ENCODE results near the gene TOR1B. TPM values are rescaled to one million over a fixed set of nuclear protein-coding genes. Genes with fewer than 3 reads are reported as not detected.

Gene TOR1B
- total and polyA plus RNA-seq, 4 donors, result 12.8 to 31.9 (median 17.8) TPM

DNA sequence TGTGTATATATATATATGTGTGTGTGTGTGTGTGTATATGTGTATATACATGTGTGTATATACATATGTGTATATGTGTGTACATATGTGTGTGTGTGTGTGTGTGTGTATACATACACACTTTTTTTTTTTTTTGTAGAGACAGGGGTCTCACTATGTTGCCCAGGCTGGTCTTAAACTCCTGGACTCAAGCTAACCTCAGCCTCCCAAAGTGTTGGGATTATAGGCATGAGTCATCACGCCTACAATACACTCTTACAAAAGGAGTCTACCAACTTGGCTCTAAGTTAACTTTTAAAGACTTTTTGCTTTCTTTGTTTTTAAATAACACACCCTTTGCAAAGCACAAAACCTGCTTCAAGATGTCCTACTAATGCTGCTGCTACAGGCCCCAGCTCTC, 30.0 kb downstream of the TOR1B start:
- Histone ChIP-seq H3K27ac (ENCODE audit: low read depth in 1 of 2, low read length in 2 of 2) (no peak overlapping the region), H3K9ac (ENCODE audit: low read depth in 1 of 2, low read length in 2 of 2) (no peak overlapping the region), H3K27me3 (ENCODE audit: control insufficient read depth in 4 of 4, insufficient read depth in 4 of 4, low read length in 3 of 4) (no peaks in the 10 kb centered on the region), H3K4me1 (ENCODE audit: control insufficient read depth in 4 of 4, insufficient read depth in 4 of 4, low read length in 3 of 4) (peaks cover 0 to 24% (median 19%) of the 10 kb centered on the region in 4 donors), H3K4me3 (ENCODE audit: low read depth in 1 of 3, low read length in 3 of 3) (no peak overlapping the region), H3K9me3 (ENCODE audit: control insufficient read depth in 4 of 4, low read length in 3 of 4) (no peaks in the 10 kb centered on the region), H3K36me3 (ENCODE audit: control insufficient read depth in 4 of 4, insufficient read depth in 3 of 4, low read depth in 1 of 4, low read length in 3 of 4) (peaks cover 12 to 43% (median 39%) of the 10 kb centered on the region in 4 donors)
- DNase-seq (ENCODE audit: low spot score), result no peak
- TF ChIP-seq JUND (IDR thresholded peaks at IDR 0.05), result no peak
- 95% methylated on average over 1 of the region's 1 CpG for WGBS

DNA sequence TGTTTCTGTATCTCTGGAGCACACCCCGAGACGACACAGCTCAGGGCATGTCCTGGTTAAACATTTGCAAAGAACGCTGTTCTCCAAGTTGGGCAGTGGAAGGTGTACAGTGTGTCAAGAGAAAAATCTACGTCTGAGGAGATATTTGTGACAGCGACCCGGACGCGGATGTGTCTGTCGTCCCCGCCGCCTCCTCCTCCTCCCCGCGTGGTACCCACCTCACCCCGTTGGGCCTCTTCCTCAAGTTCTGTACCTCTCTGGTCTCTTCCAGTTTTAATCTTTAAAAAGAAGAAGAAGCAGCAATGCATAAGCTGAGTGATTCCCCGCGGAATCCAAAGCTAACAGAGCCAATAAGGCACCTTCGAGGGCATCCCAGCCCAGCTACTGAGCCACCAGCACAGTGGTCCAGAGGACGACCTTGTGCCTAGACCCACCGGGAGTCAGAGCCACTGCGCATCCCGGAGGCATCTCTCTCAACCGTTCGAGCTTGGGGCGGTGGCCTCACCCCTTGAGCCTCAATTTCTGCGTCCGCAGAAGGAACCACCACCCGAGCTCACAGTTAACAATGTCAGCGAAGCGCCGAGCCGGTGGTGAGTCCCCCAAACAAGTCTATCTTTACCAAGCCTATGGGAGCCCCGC, 31.6 kb downstream of the TOR1B start:
- H3K9ac ChIP-seq (ENCODE audit: low read depth in 1 of 2, low read length in 2 of 2), result peak overlapping the region; percentile 33 to 48
- H3K36me3 ChIP-seq (ENCODE audit: control insufficient read depth in 4 of 4, insufficient read depth in 3 of 4, low read depth in 1 of 4, low read length in 3 of 4), result peaks cover 9 to 29% (median 26%) of the 10 kb centered on the region in 4 donors
- H3K4me3 ChIP-seq (ENCODE audit: low read depth in 1 of 3, low read length in 3 of 3), result peak overlapping the region; percentile 86 to 99 (median 94)
- peaks cover 0 to 24% (median 19%) of the 10 kb centered on the region in 4 donors for H3K4me1 ChIP-seq (ENCODE audit: control insufficient read depth in 4 of 4, insufficient read depth in 4 of 4, low read length in 3 of 4)
- 1% methylated on average over 32 of the region's 32 CpGs for WGBS
- no peaks in the 10 kb centered on the region for H3K27me3 ChIP-seq (ENCODE audit: control insufficient read depth in 4 of 4, insufficient read depth in 4 of 4, low read length in 3 of 4)
- TF ChIP-seq GABPA (IDR thresholded peaks at IDR 0.05 in 1 of 2, conservative IDR thresholded peaks at IDR 0.05 in 1 of 2), result no peak
- TF ChIP-seq, protein P1, sequence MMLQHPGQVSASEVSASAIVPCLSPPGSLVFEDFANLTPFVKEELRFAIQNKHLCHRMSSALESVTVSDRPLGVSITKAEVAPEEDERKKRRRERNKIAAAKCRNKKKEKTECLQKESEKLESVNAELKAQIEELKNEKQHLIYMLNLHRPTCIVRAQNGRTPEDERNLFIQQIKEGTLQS (IDR thresholded peaks at IDR 0.05), result no peak
- TF ChIP-seq HNF4G (IDR thresholded peaks at IDR 0.05), result no peak
- TF ChIP-seq SP1 (IDR thresholded peaks at IDR 0.05), result no peak
- no peak for TF ChIP-seq EGR1 (IDR thresholded peaks at IDR 0.05; ENCODE audit: low read depth in 2 of 2)
- TF ChIP-seq, protein P2, sequence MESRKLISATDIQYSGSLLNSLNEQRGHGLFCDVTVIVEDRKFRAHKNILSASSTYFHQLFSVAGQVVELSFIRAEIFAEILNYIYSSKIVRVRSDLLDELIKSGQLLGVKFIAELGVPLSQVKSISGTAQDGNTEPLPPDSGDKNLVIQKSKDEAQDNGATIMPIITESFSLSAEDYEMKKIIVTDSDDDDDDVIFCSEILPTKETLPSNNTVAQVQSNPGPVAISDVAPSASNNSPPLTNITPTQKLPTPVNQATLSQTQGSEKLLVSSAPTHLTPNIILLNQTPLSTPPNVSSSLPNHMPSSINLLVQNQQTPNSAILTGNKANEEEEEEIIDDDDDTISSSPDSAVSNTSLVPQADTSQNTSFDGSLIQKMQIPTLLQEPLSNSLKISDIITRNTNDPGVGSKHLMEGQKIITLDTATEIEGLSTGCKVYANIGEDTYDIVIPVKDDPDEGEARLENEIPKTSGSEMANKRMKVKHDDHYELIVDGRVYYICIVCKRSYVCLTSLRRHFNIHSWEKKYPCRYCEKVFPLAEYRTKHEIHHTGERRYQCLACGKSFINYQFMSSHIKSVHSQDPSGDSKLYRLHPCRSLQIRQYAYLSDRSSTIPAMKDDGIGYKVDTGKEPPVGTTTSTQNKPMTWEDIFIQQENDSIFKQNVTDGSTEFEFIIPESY (IDR thresholded peaks at IDR 0.05), result no peak
- no peak for TF ChIP-seq JUND (IDR thresholded peaks at IDR 0.05)
- no peak for TF ChIP-seq YY1 (IDR thresholded peaks at IDR 0.05)
- TF ChIP-seq, protein P3, sequence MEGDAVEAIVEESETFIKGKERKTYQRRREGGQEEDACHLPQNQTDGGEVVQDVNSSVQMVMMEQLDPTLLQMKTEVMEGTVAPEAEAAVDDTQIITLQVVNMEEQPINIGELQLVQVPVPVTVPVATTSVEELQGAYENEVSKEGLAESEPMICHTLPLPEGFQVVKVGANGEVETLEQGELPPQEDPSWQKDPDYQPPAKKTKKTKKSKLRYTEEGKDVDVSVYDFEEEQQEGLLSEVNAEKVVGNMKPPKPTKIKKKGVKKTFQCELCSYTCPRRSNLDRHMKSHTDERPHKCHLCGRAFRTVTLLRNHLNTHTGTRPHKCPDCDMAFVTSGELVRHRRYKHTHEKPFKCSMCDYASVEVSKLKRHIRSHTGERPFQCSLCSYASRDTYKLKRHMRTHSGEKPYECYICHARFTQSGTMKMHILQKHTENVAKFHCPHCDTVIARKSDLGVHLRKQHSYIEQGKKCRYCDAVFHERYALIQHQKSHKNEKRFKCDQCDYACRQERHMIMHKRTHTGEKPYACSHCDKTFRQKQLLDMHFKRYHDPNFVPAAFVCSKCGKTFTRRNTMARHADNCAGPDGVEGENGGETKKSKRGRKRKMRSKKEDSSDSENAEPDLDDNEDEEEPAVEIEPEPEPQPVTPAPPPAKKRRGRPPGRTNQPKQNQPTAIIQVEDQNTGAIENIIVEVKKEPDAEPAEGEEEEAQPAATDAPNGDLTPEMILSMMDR (IDR thresholded peaks at IDR 0.05; ENCODE audit: low read depth, low read length, missing input control), result no peak
- TF ChIP-seq, protein P4, sequence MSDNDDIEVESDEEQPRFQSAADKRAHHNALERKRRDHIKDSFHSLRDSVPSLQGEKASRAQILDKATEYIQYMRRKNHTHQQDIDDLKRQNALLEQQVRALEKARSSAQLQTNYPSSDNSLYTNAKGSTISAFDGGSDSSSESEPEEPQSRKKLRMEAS (IDR thresholded peaks at IDR 0.05), result no peak
- TF ChIP-seq FOXA1 (IDR thresholded peaks at IDR 0.05), result no peak
- no peak for TF ChIP-seq NR2F2 (IDR thresholded peaks at IDR 0.05)
- TF ChIP-seq, protein P5, sequence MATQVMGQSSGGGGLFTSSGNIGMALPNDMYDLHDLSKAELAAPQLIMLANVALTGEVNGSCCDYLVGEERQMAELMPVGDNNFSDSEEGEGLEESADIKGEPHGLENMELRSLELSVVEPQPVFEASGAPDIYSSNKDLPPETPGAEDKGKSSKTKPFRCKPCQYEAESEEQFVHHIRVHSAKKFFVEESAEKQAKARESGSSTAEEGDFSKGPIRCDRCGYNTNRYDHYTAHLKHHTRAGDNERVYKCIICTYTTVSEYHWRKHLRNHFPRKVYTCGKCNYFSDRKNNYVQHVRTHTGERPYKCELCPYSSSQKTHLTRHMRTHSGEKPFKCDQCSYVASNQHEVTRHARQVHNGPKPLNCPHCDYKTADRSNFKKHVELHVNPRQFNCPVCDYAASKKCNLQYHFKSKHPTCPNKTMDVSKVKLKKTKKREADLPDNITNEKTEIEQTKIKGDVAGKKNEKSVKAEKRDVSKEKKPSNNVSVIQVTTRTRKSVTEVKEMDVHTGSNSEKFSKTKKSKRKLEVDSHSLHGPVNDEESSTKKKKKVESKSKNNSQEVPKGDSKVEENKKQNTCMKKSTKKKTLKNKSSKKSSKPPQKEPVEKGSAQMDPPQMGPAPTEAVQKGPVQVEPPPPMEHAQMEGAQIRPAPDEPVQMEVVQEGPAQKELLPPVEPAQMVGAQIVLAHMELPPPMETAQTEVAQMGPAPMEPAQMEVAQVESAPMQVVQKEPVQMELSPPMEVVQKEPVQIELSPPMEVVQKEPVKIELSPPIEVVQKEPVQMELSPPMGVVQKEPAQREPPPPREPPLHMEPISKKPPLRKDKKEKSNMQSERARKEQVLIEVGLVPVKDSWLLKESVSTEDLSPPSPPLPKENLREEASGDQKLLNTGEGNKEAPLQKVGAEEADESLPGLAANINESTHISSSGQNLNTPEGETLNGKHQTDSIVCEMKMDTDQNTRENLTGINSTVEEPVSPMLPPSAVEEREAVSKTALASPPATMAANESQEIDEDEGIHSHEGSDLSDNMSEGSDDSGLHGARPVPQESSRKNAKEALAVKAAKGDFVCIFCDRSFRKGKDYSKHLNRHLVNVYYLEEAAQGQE (IDR thresholded peaks at IDR 0.05), result no peak
- no peak for TF ChIP-seq RAD21 (IDR thresholded peaks at IDR 0.05)
- no peak for TF ChIP-seq FOXA2 (IDR thresholded peaks at IDR 0.05)
- no peak for TF ChIP-seq RXRA (IDR thresholded peaks at IDR 0.05)
- no peak for TF ChIP-seq TAF1 (conservative IDR thresholded peaks at IDR 0.05)
- TF ChIP-seq HNF4A (conservative IDR thresholded peaks at IDR 0.05), result no peak
- DNase-seq (ENCODE audit: low spot score), result peak; percentile 54
- no peaks in the 10 kb centered on the region for H3K9me3 ChIP-seq (ENCODE audit: control insufficient read depth in 4 of 4, low read length in 3 of 4)
- peak overlapping the region; percentile 49 to 55 for H3K27ac ChIP-seq (ENCODE audit: low read depth in 1 of 2, low read length in 2 of 2)

Measured in liver (tissue), 9 donors.